ENCODE measurements around the gene RMI2. TPM values are rescaled to one million over a fixed set of nuclear protein-coding genes. Genes with fewer than 3 reads are reported as not detected.

RMI2 gene
- total RNA-seq, 2 donors from 2014 or later, result 55.2 to 62.3 TPM

- peak overlapping the region; percentile 42 for H3K4me3 Mint-ChIP-seq
- Histone ChIP-seq H3K36me3 (ENCODE audit: control insufficient read depth, insufficient read depth, low read length) (no peaks in the 10 kb centered on the region), H3K4me1 (ENCODE audit: control insufficient read depth, insufficient read depth, low read length) (peaks cover 4% of the 10 kb centered on the region), H3K9ac (ENCODE audit: extremely low read depth, low read length, poor library complexity, severe bottlenecking) (peak overlapping the region; percentile 58), H3K27me3 (ENCODE audit: control insufficient read depth, insufficient read depth, low read length, poor library complexity, severe bottlenecking) (no peaks in the 10 kb centered on the region), H3K27ac (ENCODE audit: low read depth, low read length) (peak overlapping the region; percentile 83), H3K9me3 (ENCODE audit: control insufficient read depth, low read length) (no peaks in the 10 kb centered on the region), H3K4me3 (ENCODE audit: low read length) (peak overlapping the region; percentile 30)
- peaks cover 6% of the 10 kb centered on the region for H3K9me3 Mint-ChIP-seq
- no peaks in the 10 kb centered on the region for H3K27me3 Mint-ChIP-seq (ENCODE audit: insufficient read depth)
- H3K4me1 Mint-ChIP-seq, result peaks cover 18% of the 10 kb centered on the region
- WGBS, 2 experiments (ENCODE audit: insufficient coverage in 1 of 2, insufficient read length in 1 of 2), result 23 to 27% methylated on average over 9 to 12 of the region's 12 CpGs
- no peaks in the 10 kb centered on the region for H3K36me3 Mint-ChIP-seq (ENCODE audit: low read depth)
- peak; percentile 95 for DNase-seq
- TF ChIP-seq CTCF (conservative IDR thresholded peaks at IDR 0.05), result no peak
- H3K27ac Mint-ChIP-seq, result peak overlapping the region; percentile 95
Observed at GRCh38 chr16:11328172-11329070, 16.8 kb upstream of the RMI2 start.

GRCh38 chr16:11329071-11329491, 16.2 kb upstream of the RMI2 start:
- no peaks in the 10 kb centered on the region for H3K36me3 Mint-ChIP-seq (ENCODE audit: low read depth)
- peak overlapping the region; percentile 42 for H3K4me3 Mint-ChIP-seq
- Histone ChIP-seq H3K27ac (ENCODE audit: low read depth, low read length) (peak overlapping the region; percentile 83), H3K4me3 (ENCODE audit: low read length) (peak overlapping the region; percentile 30), H3K9me3 (ENCODE audit: control insufficient read depth, low read length) (no peaks in the 10 kb centered on the region), H3K36me3 (ENCODE audit: control insufficient read depth, insufficient read depth, low read length) (no peaks in the 10 kb centered on the region), H3K9ac (ENCODE audit: extremely low read depth, low read length, poor library complexity, severe bottlenecking) (peak overlapping the region; percentile 58), H3K4me1 (ENCODE audit: control insufficient read depth, insufficient read depth, low read length) (peaks cover 4% of the 10 kb centered on the region), H3K27me3 (ENCODE audit: control insufficient read depth, insufficient read depth, low read length, poor library complexity, severe bottlenecking) (no peaks in the 10 kb centered on the region)
- TF ChIP-seq CTCF (conservative IDR thresholded peaks at IDR 0.05), result no peak
- WGBS, 2 experiments (ENCODE audit: insufficient coverage in 1 of 2, insufficient read length in 1 of 2), result 9 to 18% methylated on average over 2 to 6 of the region's 6 CpGs
- H3K27me3 Mint-ChIP-seq (ENCODE audit: insufficient read depth), result no peaks in the 10 kb centered on the region
- H3K27ac Mint-ChIP-seq, result peak overlapping the region; percentile 95
- H3K4me1 Mint-ChIP-seq, result peaks cover 18% of the 10 kb centered on the region
- peak; percentile 70 for DNase-seq
- peaks cover 9% of the 10 kb centered on the region for H3K9me3 Mint-ChIP-seq

- Histone ChIP-seq H3K9ac (ENCODE audit: extremely low read depth, low read length, poor library complexity, severe bottlenecking) (no peak overlapping the region), H3K36me3 (ENCODE audit: control insufficient read depth, insufficient read depth, low read length) (no peaks in the 10 kb centered on the region), H3K27ac (ENCODE audit: low read depth, low read length) (no peak overlapping the region), H3K4me1 (ENCODE audit: control insufficient read depth, insufficient read depth, low read length) (peaks cover 4% of the 10 kb centered on the region), H3K4me3 (ENCODE audit: low read length) (no peak overlapping the region), H3K27me3 (ENCODE audit: control insufficient read depth, insufficient read depth, low read length, poor library complexity, severe bottlenecking) (no peaks in the 10 kb centered on the region), H3K9me3 (ENCODE audit: control insufficient read depth, low read length) (no peaks in the 10 kb centered on the region)
- no peak for DNase-seq
- no peak overlapping the region for H3K4me3 Mint-ChIP-seq
- H3K4me1 Mint-ChIP-seq, result peaks cover 18% of the 10 kb centered on the region
- WGBS, 2 experiments (ENCODE audit: insufficient coverage in 1 of 2, insufficient read length in 1 of 2), result 97 to 100% methylated on average over 1 to 2 of the region's 3 CpGs
- H3K9me3 Mint-ChIP-seq, result peaks cover 17% of the 10 kb centered on the region
- TF ChIP-seq CTCF (conservative IDR thresholded peaks at IDR 0.05), result no peak
- H3K27ac Mint-ChIP-seq, result peak overlapping the region; percentile 95
- H3K36me3 Mint-ChIP-seq (ENCODE audit: low read depth), result peaks cover 1% of the 10 kb centered on the region
- H3K27me3 Mint-ChIP-seq (ENCODE audit: insufficient read depth), result no peaks in the 10 kb centered on the region
Observed at GRCh38 chr16:11329891-11330290, 15.4 kb upstream of the RMI2 start.

All from endodermal cell (in vitro differentiated cells).